HCT116 (cell line): ENCODE data around the gene SEMA6A. TPM values are rescaled to one million over a fixed set of nuclear protein-coding genes. Genes with fewer than 3 reads are reported as not detected.

ENCODE experiments used
- ATAC-seq: fragments of 200-7000 bp; cut with Tn5 transposase; 2 replicates; pipeline ENCODE4 v1.9.1; 2020; ENCODE audit warnings: mild to moderate bottlenecking, moderate library complexity
- BruUV-seq: library from RNA; stranded (reverse); fragments of 400-500 nt; replicated peaks from 2 replicates; lab custom pipeline; 2021; lab: Mats Ljungman, UMichigan
- CTCF ChIA-PET: fragments of 300-600 bp; sonication (Branson Sonifier 250); formaldehyde crosslinking; loops from one replicate; lab custom pipeline; 2021; ENCODE audit warnings: antibody characterized with exemption; lab: Charles Lee
- POLR2A ChIA-PET: fragments of 300-600, 350-600 bp; sonication (Branson Sonifier 250); formaldehyde crosslinking; loops from one replicate; lab custom pipeline; 2021; ENCODE audit warnings: antibody characterized with exemption; lab: Charles Lee
- RAD21 ChIA-PET, 2 experiments: fragments of 300-600 bp; sonication (Branson Sonifier 250); formaldehyde crosslinking; loops; one replicate each; lab custom pipeline; 2023; ENCODE audit warnings: low total read pairs in 2 of 2; ENCODE audit not compliant: uncharacterized antibody in 2 of 2, unreplicated experiment in 2 of 2, low non-redundant PET in 1 of 2; lab: Charles Lee
- DNase-seq: peaks from one replicate; pipeline ENCODE4 v3.0.0-alpha.2; 2010; ENCODE audit warnings: low read depth, low spot score
- H2AFZ ChIP-seq: fragments of 200-600 bp; shearing (Covaris generic), sonication (generic); 2 replicates; pipeline ENCODE4 v1.6.1; 2017; ENCODE audit warnings: low read depth, mixed run types, mixed read lengths, antibody characterized with exemption, low read length; ENCODE audit not compliant: poor library complexity, severe bottlenecking
- H3K27ac ChIP-seq: 2 replicates; pipeline ENCODE4 v1.5.1; 2012; ENCODE audit warnings: low read depth, low read length
- H3K27me3 ChIP-seq: fragments of 200-600 bp; sonication (generic); 2 replicates; pipeline ENCODE4 v1.6.1; 2016; ENCODE audit warnings: mixed run types, low read length, mixed read lengths; ENCODE audit not compliant: insufficient read depth
- H3K36me3 ChIP-seq, 2 experiments: fragments of 200-500 bp in 1 of 2; fragments of 200-600 bp in 1 of 2; sonication (Bioruptor generic) in 1 of 2; sonication (generic) in 1 of 2; 2 replicates each; pipeline versions ENCODE4 v1.5.1 to v1.6.1; 2014 to 2016; ENCODE audit warnings: low read length in 2 of 2, inconsistent platforms in 1 of 2, mixed read lengths in 1 of 2, mixed run types in 1 of 2; ENCODE audit not compliant: insufficient read depth in 2 of 2, control insufficient read depth in 1 of 2
- H3K4me1 ChIP-seq, 2 experiments: fragments of 200-600 bp in 1 of 2; sonication (generic) in 1 of 2; 2 replicates each; pipeline versions ENCODE4 v1.5.1 to v1.6.1; 2012 to 2017; ENCODE audit warnings: low read length in 2 of 2, inconsistent platforms in 1 of 2, mild to moderate bottlenecking in 1 of 2, mixed read lengths in 1 of 2, mixed run types in 1 of 2, moderate library complexity in 1 of 2; ENCODE audit not compliant: insufficient read depth in 2 of 2, control insufficient read depth in 1 of 2
- H3K4me2 ChIP-seq: fragments of 200-600 bp; sonication (generic); 2 replicates; pipeline ENCODE4 v1.6.1; 2017; ENCODE audit warnings: mixed run types, low read length, mixed read lengths
- H3K4me3 ChIP-seq, 2 experiments: fragments of 200-600 bp in 1 of 2; sonication (generic) in 1 of 2; replicated peaks in 1 of 2; 2 replicates each; pipeline ENCODE4 v1.5.1; 2011 to 2016; ENCODE audit warnings: low read length in 2 of 2, control low read depth in 1 of 2, low read depth in 1 of 2, mild to moderate bottlenecking in 1 of 2, mixed read lengths in 1 of 2, mixed run types in 1 of 2
- H3K79me2 ChIP-seq: fragments of 200-600 bp; sonication (generic); 2 replicates; pipeline ENCODE4 v1.6.1; 2017; ENCODE audit warnings: mild to moderate bottlenecking, mixed run types, low read length, moderate library complexity, mixed read lengths; ENCODE audit not compliant: insufficient read depth
- H3K9ac ChIP-seq: fragments of 200-600 bp; sonication (generic); 2 replicates; pipeline ENCODE4 v1.6.1; 2016; ENCODE audit warnings: low read length, mixed read lengths
- H3K9me2 ChIP-seq: fragments of 200-600 bp; sonication (generic), shearing (Covaris generic); 2 replicates; pipeline ENCODE4 v1.6.1; 2017; ENCODE audit warnings: mixed run types, mild to moderate bottlenecking, moderate library complexity; ENCODE audit not compliant: insufficient read depth
- H3K9me3 ChIP-seq, 2 experiments: fragments of 200-500 bp in 1 of 2; fragments of 200-600 bp in 1 of 2; sonication (Bioruptor generic) in 1 of 2; sonication (generic) in 1 of 2; 2 replicates each; pipeline ENCODE4 v1.6.1; 2014 to 2017; ENCODE audit warnings: low read length in 2 of 2, mixed read lengths in 2 of 2, inconsistent platforms in 1 of 2, low read depth in 1 of 2, mild to moderate bottlenecking in 1 of 2, mixed run types in 1 of 2, moderate library complexity in 1 of 2; ENCODE audit not compliant: control insufficient read depth in 1 of 2, insufficient read depth in 1 of 2
- H4K20me1 ChIP-seq: fragments of 200-600 bp; sonication (generic), shearing (Covaris generic); 2 replicates; pipeline ENCODE4 v1.6.1; 2017; ENCODE audit warnings: mixed run types, mild to moderate bottlenecking, moderate library complexity; ENCODE audit not compliant: insufficient read depth
- CEBPB ChIP-seq: IDR thresholded peaks from 2 replicates; pipeline ENCODE4 v1.6.1; 2012; ENCODE audit warnings: low read depth
- EGR1 ChIP-seq: IDR thresholded peaks from 2 replicates; pipeline ENCODE4 v1.6.1; 2012; ENCODE audit warnings: low read depth
- ELF1 ChIP-seq: IDR thresholded peaks from 2 replicates; pipeline ENCODE4 v1.6.1; 2012; ENCODE audit warnings: low read depth, borderline replicate concordance
- EZH2phosphoT487 ChIP-seq: fragments of 200-600 bp; IDR thresholded peaks from 2 replicates; pipeline ENCODE4 v1.6.1; 2018; ENCODE audit warnings: antibody characterized with exemption, borderline replicate concordance
- FOSL1 ChIP-seq: IDR thresholded peaks from 2 replicates; pipeline ENCODE4 v1.6.1; 2012; ENCODE audit warnings: low read depth
- JUND ChIP-seq: IDR thresholded peaks from 2 replicates; pipeline ENCODE4 v1.6.1; 2012
- POLR2A ChIP-seq: IDR thresholded peaks from 2 replicates; pipeline ENCODE4 v1.7.0; 2011; ENCODE audit warnings: borderline replicate concordance; ENCODE audit not compliant: insufficient read depth, insufficient read length; ENCODE audit errors: extremely low read depth
- POLR2AphosphoS5 ChIP-seq: IDR thresholded peaks from 2 replicates; pipeline ENCODE4 v1.6.1; 2011; ENCODE audit warnings: mild to moderate bottlenecking, low read depth, low read length, moderate library complexity
- RAD21 ChIP-seq: IDR thresholded peaks from 2 replicates; pipeline ENCODE4 v1.6.1; 2012; ENCODE audit warnings: low read depth, mild to moderate bottlenecking
- SIN3A ChIP-seq: IDR thresholded peaks from 2 replicates; pipeline ENCODE4 v1.6.1; 2012; ENCODE audit warnings: low read depth
- SP1 ChIP-seq: IDR thresholded peaks from 2 replicates; pipeline ENCODE4 v1.6.1; 2012; ENCODE audit warnings: low read depth
- SRF ChIP-seq: IDR thresholded peaks from 2 replicates; pipeline ENCODE4 v1.6.1; 2012; ENCODE audit warnings: low read depth
- TCF7L2 ChIP-seq: IDR thresholded peaks from 2 replicates; pipeline ENCODE4 v1.7.0; 2011; ENCODE audit warnings: borderline replicate concordance, inconsistent platforms; ENCODE audit not compliant: insufficient read depth, insufficient read length; ENCODE audit errors: extremely low read depth
- YY1 ChIP-seq: IDR thresholded peaks from 2 replicates; pipeline ENCODE4 v1.6.1; 2011; ENCODE audit warnings: low read length, low read depth, moderate library complexity, mild to moderate bottlenecking; ENCODE audit not compliant: insufficient replicate concordance; ENCODE audit errors: extremely low read depth
- ZFX ChIP-seq: fragments of 450-650 bp; IDR thresholded peaks from 2 replicates; pipeline ENCODE4 v1.6.1; 2017
- intact Hi-C: fragments of 100-400 bp; cut with micrococcal nuclease; formaldehyde crosslinking; loops from 2 replicates; pipeline ENCODE4 v1.10.0; 2022
- total RNA-seq: library from RNA; stranded (reverse); gene quantifications from one replicate; pipeline ENCODE4 v1.2.1, GENCODE V29; 2021; ENCODE audit not compliant: unreplicated experiment
- TF ChIP-seq, protein P1 (sequence below): IDR thresholded peaks from 2 replicates; pipeline ENCODE4 v1.6.1; 2011; ENCODE audit warnings: mild to moderate bottlenecking, low read length, moderate library complexity; ENCODE audit not compliant: insufficient replicate concordance; ENCODE audit errors: extremely low read depth
- TF ChIP-seq, protein P2 (sequence below): IDR thresholded peaks from 2 replicates; pipeline ENCODE4 v1.6.1; 2012; ENCODE audit warnings: low read depth

Gene SEMA6A
- total RNA-seq, 1 experiment from 2014 or later, result 6.7 TPM

DNA sequence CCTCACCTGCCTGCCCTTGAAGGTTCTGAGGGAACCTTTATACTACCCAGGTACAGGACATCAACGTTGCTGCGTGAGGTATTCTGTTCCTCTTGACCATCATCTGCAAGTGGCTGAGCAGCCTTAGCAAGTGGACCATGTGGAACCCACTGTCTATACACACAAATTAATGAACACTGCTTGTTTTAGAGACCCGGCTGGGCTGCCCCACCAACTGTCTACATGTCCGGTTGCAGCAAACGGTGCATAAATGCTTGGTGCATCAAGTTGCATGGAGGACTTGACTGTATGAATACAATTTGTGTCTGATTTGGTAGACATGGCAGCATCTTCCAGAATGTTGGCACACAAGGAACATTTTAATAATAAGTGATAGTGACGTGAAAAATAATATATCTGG lies 65.8 kb downstream of the SEMA6A start:
- H3K9me2 ChIP-seq, result no peaks in the 10 kb centered on the region
- no peak overlapping the region for H3K4me2 ChIP-seq
- ChIA-PET POLR2A (no interaction called here), CTCF (no interaction called here), RAD21 (no interaction called here)
- no TSS peak for BruUV-seq
- H3K9ac ChIP-seq, result no peak overlapping the region
- H3K27me3 ChIP-seq, result no peaks in the 10 kb centered on the region
- no peak overlapping the region for H3K27ac ChIP-seq
- H3K79me2 ChIP-seq, result no peaks in the 10 kb centered on the region
- TF ChIP-seq TCF7L2 (no peak), SIN3A (no peak), EZH2phosphoT487 (no peak), RAD21 (no peak), ZFX (no peak), FOSL1 (no peak), ELF1 (no peak), POLR2A (no peak), POLR2AphosphoS5 (no peak), EGR1 (no peak), JUND (no peak), SP1 (no peak), SRF (no peak), YY1 (no peak), CEBPB (no peak)
- TF ChIP-seq, protein P1, sequence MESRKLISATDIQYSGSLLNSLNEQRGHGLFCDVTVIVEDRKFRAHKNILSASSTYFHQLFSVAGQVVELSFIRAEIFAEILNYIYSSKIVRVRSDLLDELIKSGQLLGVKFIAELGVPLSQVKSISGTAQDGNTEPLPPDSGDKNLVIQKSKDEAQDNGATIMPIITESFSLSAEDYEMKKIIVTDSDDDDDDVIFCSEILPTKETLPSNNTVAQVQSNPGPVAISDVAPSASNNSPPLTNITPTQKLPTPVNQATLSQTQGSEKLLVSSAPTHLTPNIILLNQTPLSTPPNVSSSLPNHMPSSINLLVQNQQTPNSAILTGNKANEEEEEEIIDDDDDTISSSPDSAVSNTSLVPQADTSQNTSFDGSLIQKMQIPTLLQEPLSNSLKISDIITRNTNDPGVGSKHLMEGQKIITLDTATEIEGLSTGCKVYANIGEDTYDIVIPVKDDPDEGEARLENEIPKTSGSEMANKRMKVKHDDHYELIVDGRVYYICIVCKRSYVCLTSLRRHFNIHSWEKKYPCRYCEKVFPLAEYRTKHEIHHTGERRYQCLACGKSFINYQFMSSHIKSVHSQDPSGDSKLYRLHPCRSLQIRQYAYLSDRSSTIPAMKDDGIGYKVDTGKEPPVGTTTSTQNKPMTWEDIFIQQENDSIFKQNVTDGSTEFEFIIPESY, result no peak
- TF ChIP-seq, protein P2, sequence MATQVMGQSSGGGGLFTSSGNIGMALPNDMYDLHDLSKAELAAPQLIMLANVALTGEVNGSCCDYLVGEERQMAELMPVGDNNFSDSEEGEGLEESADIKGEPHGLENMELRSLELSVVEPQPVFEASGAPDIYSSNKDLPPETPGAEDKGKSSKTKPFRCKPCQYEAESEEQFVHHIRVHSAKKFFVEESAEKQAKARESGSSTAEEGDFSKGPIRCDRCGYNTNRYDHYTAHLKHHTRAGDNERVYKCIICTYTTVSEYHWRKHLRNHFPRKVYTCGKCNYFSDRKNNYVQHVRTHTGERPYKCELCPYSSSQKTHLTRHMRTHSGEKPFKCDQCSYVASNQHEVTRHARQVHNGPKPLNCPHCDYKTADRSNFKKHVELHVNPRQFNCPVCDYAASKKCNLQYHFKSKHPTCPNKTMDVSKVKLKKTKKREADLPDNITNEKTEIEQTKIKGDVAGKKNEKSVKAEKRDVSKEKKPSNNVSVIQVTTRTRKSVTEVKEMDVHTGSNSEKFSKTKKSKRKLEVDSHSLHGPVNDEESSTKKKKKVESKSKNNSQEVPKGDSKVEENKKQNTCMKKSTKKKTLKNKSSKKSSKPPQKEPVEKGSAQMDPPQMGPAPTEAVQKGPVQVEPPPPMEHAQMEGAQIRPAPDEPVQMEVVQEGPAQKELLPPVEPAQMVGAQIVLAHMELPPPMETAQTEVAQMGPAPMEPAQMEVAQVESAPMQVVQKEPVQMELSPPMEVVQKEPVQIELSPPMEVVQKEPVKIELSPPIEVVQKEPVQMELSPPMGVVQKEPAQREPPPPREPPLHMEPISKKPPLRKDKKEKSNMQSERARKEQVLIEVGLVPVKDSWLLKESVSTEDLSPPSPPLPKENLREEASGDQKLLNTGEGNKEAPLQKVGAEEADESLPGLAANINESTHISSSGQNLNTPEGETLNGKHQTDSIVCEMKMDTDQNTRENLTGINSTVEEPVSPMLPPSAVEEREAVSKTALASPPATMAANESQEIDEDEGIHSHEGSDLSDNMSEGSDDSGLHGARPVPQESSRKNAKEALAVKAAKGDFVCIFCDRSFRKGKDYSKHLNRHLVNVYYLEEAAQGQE, result no peak
- H3K36me3 ChIP-seq, result no peaks in the 10 kb centered on the region
- H3K9me3 ChIP-seq, result no peaks in the 10 kb centered on the region
- no peaks in the 10 kb centered on the region for H3K4me1 ChIP-seq
- H4K20me1 ChIP-seq, result no peaks in the 10 kb centered on the region
- no peak for ATAC-seq
- no peak overlapping the region for H3K4me3 ChIP-seq
- no peak for DNase-seq
- intact Hi-C loops, result loop anchor here (10.0 kb wide), 1 partner anchor 56 kb away; no protein-coding TSS in a partner anchor
- H2AFZ ChIP-seq, result no peak overlapping the region
